ENCODE measurements around the gene MFSD12. TPM values are rescaled to one million over a fixed set of nuclear protein-coding genes. Genes with fewer than 3 reads are reported as not detected.

Gene MFSD12
- 34.5 and 102 TPM in 2 replicates for total RNA-seq (2014; rRNA removed; shearing (Covaris generic); ENCODE audit: low replicate concordance)

GRCh38 chr19:3557461-3558248 is at the start of gene MFSD12:
MFSD12 (minus strand) TSS chr19:3557586; CDS start chr19:3557403, 183 bp downstream.
- Histone ChIP-seq H3K36me3 (ENCODE audit: insufficient read depth, low read length) (no peaks in the 10 kb centered on the region), H2AFZ (ENCODE audit: low read length) (peak within 1 kb of the TSS; percentile 94), H3K9me3 (ENCODE audit: low read length) (no peaks in the 10 kb centered on the region), H3K27me3 (ENCODE audit: low read length) (no peaks in the 10 kb centered on the region), H3K79me2 (ENCODE audit: low read length) (peaks cover 38% of the 10 kb centered on the region), H3K4me2 (ENCODE audit: low read depth, low read length, poor library complexity, severe bottlenecking) (peak within 1 kb of the TSS; percentile 98), H3K9ac (ENCODE audit: low read length) (peak within 1 kb of the TSS; percentile 81), H3K4me1 (ENCODE audit: low read length) (peaks cover 49% of the 10 kb centered on the region), H4K20me1 (ENCODE audit: insufficient read depth, low read depth, low read length) (peaks cover 15% of the 10 kb centered on the region; the same call in 1 of the 2 replicates), H3K4me3 (ENCODE audit: low read length) (peak within 1 kb of the TSS; percentile 85), H3K9me2 (replicated peaks; ENCODE audit: insufficient read depth, low read length) (no peaks in the 10 kb centered on the region), H3K27ac (ENCODE audit: low read length) (peak within 1 kb of the TSS; percentile 41; the same call in 1 of the 2 replicates)
- peak; percentile 98 for DNase-seq

DNA sequence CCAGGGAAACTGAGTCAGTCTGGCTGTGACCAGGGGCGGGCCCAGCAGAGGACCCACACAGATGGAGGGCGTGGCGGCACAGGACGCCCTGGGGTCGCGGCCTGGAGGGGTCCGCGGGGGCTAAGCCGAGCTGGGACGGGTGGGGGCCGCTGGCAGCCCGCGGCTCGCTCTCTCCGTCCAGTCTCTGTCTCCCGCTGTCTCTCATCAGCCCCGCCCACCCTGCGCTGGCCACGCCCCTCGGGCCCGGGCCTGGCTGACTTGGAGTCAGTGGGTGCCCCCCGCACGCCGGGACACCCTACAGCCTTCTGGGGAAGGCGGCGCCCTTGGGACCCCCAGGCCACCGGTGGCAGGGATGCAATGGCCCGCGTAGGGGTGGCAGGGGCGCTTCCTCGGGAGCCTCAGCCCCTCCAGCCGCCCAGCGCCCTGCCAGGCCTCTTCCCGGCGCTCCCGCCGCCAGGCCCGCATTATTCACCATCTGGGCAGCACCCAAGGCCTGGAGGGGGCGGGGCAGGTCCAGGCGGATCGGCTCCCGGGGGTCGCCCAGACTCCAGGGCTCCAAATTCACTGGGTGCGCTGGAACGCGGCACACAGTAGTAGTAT is 49.4 kb upstream of the MFSD12 start, which contains the start of gene TBXA2R:
TBXA2R (minus strand) TSS at position 186 of the 600 bp plus-strand sequence. CDS start 6,241 bp downstream, outside the sequence.
- Histone ChIP-seq H3K4me2 (ENCODE audit: low read depth, low read length, poor library complexity, severe bottlenecking) (no peak within 1 kb of the TSS), H3K9ac (ENCODE audit: low read length) (no peak within 1 kb of the TSS)

DNA sequence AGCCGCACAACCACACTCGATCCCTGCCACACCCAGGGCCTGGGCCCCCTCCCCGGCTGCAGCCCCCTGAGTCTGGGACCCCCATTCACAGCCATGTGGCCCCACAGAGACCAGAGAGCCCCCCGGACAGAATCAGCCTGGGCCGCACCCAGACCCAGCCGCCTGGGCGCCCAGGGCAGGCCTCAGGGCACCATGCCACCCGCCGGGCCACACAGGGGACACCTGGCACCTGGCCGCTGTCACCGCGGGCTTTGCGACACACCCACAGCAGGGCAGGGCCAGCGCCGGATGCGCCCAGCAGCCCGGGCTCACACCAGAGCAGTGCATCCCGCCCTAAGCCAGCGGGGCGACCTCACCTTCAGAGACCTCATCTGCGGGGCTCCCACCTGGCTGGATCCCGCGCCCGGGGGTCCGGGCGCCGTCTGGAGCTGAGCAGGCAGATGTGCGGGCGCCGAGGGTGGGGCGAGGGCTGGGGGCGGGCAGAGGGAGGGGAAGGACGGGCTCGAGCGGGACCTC is 48.8 kb upstream of the MFSD12 start:
- DNase-seq, result no peak

More for the DNA sequence above, 49.4 kb upstream of the MFSD12 start, which contains the start of gene TBXA2R:
- Histone ChIP-seq H3K27me3 (ENCODE audit: low read length) (no peaks in the 10 kb centered on the region), H3K36me3 (ENCODE audit: insufficient read depth, low read length) (no peaks in the 10 kb centered on the region), H2AFZ (ENCODE audit: low read length) (no peak within 1 kb of the TSS), H3K4me1 (ENCODE audit: low read length) (peaks cover 7% of the 10 kb centered on the region; the same call in 1 of the 2 replicates), H3K4me3 (ENCODE audit: low read length) (no peak within 1 kb of the TSS), H3K27ac (ENCODE audit: low read length) (no peak within 1 kb of the TSS), H3K9me3 (ENCODE audit: low read length) (no peaks in the 10 kb centered on the region), H4K20me1 (ENCODE audit: insufficient read depth, low read depth, low read length) (peaks cover 10% of the 10 kb centered on the region; the same call in 1 of the 2 replicates), H3K9me2 (replicated peaks; ENCODE audit: insufficient read depth, low read length) (no peaks in the 10 kb centered on the region), H3K79me2 (ENCODE audit: low read length) (no peaks in the 10 kb centered on the region)
- DNase-seq, result peak; percentile 71

DNA sequence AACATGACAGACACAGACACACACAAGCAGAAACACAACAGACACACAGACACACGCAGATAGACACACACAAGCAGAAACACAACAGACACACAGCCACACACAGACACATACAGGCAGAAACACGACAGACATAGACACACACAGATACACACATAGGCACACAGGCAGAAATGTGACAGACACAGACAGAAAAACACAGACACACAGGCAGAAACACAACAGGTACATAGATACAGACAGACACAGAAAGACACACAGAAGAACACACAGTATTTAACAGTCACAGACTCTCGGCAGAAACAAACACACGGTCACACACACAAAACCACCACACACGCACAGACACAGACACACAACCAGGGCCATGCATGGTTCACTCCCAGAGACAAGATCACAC is 48.4 kb upstream of the MFSD12 start:
- no peak for DNase-seq
- Histone ChIP-seq H3K36me3 (ENCODE audit: insufficient read depth, low read length) (no peaks in the 10 kb centered on the region), H3K9ac (ENCODE audit: low read length) (no peak overlapping the region), H3K9me2 (replicated peaks; ENCODE audit: insufficient read depth, low read length) (no peaks in the 10 kb centered on the region), H3K27me3 (ENCODE audit: low read length) (no peaks in the 10 kb centered on the region), H4K20me1 (ENCODE audit: insufficient read depth, low read depth, low read length) (peaks cover 10% of the 10 kb centered on the region; the same call in 1 of the 2 replicates), H3K27ac (ENCODE audit: low read length) (no peak overlapping the region), H3K9me3 (ENCODE audit: low read length) (no peaks in the 10 kb centered on the region), H2AFZ (ENCODE audit: low read length) (no peak overlapping the region), H3K4me1 (ENCODE audit: low read length) (peaks cover 7% of the 10 kb centered on the region; the same call in 1 of the 2 replicates), H3K4me2 (ENCODE audit: low read depth, low read length, poor library complexity, severe bottlenecking) (no peak overlapping the region), H3K79me2 (ENCODE audit: low read length) (no peaks in the 10 kb centered on the region), H3K4me3 (ENCODE audit: low read length) (no peak overlapping the region)

More for the DNA sequence above, 48.8 kb upstream of the MFSD12 start:
- Histone ChIP-seq H3K4me3 (ENCODE audit: low read length) (no peak overlapping the region), H4K20me1 (ENCODE audit: insufficient read depth, low read depth, low read length) (peaks cover 10% of the 10 kb centered on the region; the same call in 1 of the 2 replicates), H3K9me2 (replicated peaks; ENCODE audit: insufficient read depth, low read length) (no peaks in the 10 kb centered on the region), H3K4me1 (ENCODE audit: low read length) (peaks cover 7% of the 10 kb centered on the region; the same call in 1 of the 2 replicates), H3K79me2 (ENCODE audit: low read length) (no peaks in the 10 kb centered on the region), H2AFZ (ENCODE audit: low read length) (no peak overlapping the region), H3K27me3 (ENCODE audit: low read length) (no peaks in the 10 kb centered on the region), H3K27ac (ENCODE audit: low read length) (no peak overlapping the region), H3K9me3 (ENCODE audit: low read length) (no peaks in the 10 kb centered on the region), H3K9ac (ENCODE audit: low read length) (no peak overlapping the region), H3K36me3 (ENCODE audit: insufficient read depth, low read length) (no peaks in the 10 kb centered on the region), H3K4me2 (ENCODE audit: low read depth, low read length, poor library complexity, severe bottlenecking) (no peak overlapping the region)

DNA sequence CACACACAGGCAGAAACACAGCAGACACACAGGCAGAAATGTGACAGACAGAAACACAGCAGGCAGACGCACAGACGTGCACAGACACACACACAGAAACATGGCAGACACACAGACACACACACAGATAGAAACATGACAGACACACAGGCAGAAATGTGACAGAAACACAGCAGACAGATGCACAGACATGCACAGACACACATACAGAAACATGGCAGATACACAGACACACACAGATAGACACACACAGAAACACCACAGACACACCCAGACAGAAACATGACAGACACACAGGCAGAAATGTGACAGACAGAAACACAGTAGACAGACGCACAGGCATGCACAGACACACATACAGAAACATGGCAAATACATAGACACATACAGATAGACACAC is 48.0 kb upstream of the MFSD12 start:
- H3K9me3 ChIP-seq (ENCODE audit: low read length), result no peaks in the 10 kb centered on the region
- no peaks in the 10 kb centered on the region for H3K79me2 ChIP-seq (ENCODE audit: low read length)
- DNase-seq, result no peak
- no peaks in the 10 kb centered on the region for H3K27me3 ChIP-seq (ENCODE audit: low read length)
- H3K9ac ChIP-seq (ENCODE audit: low read length), result no peak overlapping the region
- no peak overlapping the region for H3K27ac ChIP-seq (ENCODE audit: low read length)
- H4K20me1 ChIP-seq (ENCODE audit: insufficient read depth, low read depth, low read length), result peaks cover 10% of the 10 kb centered on the region; the same call in 1 of the 2 replicates
- H3K4me3 ChIP-seq (ENCODE audit: low read length), result no peak overlapping the region
- peaks cover 7% of the 10 kb centered on the region; the same call in 1 of the 2 replicates for H3K4me1 ChIP-seq (ENCODE audit: low read length)
- no peaks in the 10 kb centered on the region for H3K9me2 ChIP-seq (replicated peaks; ENCODE audit: insufficient read depth, low read length)
- no peak overlapping the region for H2AFZ ChIP-seq (ENCODE audit: low read length)
- no peaks in the 10 kb centered on the region for H3K36me3 ChIP-seq (ENCODE audit: insufficient read depth, low read length)
- no peak overlapping the region for H3K4me2 ChIP-seq (ENCODE audit: low read depth, low read length, poor library complexity, severe bottlenecking)

DNA sequence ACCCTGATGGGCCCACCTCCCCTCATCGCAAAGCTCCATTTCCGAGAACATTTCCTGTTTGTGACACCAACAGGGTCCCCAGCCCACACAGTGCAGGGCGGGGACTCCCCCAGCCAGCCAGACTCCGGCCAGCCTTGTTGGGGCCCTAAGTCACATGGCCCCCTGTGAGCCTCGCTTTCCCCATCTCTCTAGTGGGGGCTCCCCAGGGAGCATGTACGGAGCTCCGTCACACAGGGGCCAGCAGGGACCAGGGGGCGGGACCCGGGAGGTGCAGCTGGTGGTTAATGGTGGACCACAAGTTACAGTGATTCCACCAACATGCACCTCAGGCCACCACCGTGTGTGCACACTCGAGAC is 47.6 kb upstream of the MFSD12 start:
- Histone ChIP-seq H3K79me2 (ENCODE audit: low read length) (no peaks in the 10 kb centered on the region), H3K9me3 (ENCODE audit: low read length) (no peaks in the 10 kb centered on the region), H3K36me3 (ENCODE audit: insufficient read depth, low read length) (no peaks in the 10 kb centered on the region), H3K27me3 (ENCODE audit: low read length) (no peaks in the 10 kb centered on the region), H3K4me1 (ENCODE audit: low read length) (peaks cover 7% of the 10 kb centered on the region; the same call in 1 of the 2 replicates), H3K27ac (ENCODE audit: low read length) (no peak overlapping the region), H4K20me1 (ENCODE audit: insufficient read depth, low read depth, low read length) (peaks cover 10% of the 10 kb centered on the region; the same call in 1 of the 2 replicates), H3K9me2 (replicated peaks; ENCODE audit: insufficient read depth, low read length) (no peaks in the 10 kb centered on the region), H2AFZ (ENCODE audit: low read length) (no peak overlapping the region), H3K4me2 (ENCODE audit: low read depth, low read length, poor library complexity, severe bottlenecking) (no peak overlapping the region), H3K9ac (ENCODE audit: low read length) (no peak overlapping the region), H3K4me3 (ENCODE audit: low read length) (no peak overlapping the region)
- no peak for DNase-seq

- Histone ChIP-seq H3K9ac (ENCODE audit: low read length) (no peak overlapping the region), H3K79me2 (ENCODE audit: low read length) (no peaks in the 10 kb centered on the region), H3K9me2 (replicated peaks; ENCODE audit: insufficient read depth, low read length) (no peaks in the 10 kb centered on the region), H3K4me3 (ENCODE audit: low read length) (no peak overlapping the region), H3K4me2 (ENCODE audit: low read depth, low read length, poor library complexity, severe bottlenecking) (no peak overlapping the region), H3K36me3 (ENCODE audit: insufficient read depth, low read length) (no peaks in the 10 kb centered on the region), H2AFZ (ENCODE audit: low read length) (no peak overlapping the region), H3K9me3 (ENCODE audit: low read length) (no peaks in the 10 kb centered on the region), H4K20me1 (ENCODE audit: insufficient read depth, low read depth, low read length) (peaks cover 10% of the 10 kb centered on the region; the same call in 1 of the 2 replicates), H3K4me1 (ENCODE audit: low read length) (peaks cover 7% of the 10 kb centered on the region; the same call in 1 of the 2 replicates), H3K27ac (ENCODE audit: low read length) (no peak overlapping the region), H3K27me3 (ENCODE audit: low read length) (no peaks in the 10 kb centered on the region)
- DNase-seq, result no peak
These were observed 47.0 kb upstream of the MFSD12 start for GRCh38 chr19:3604227-3604986.

Measured in Karpas-422 (cell line).